Right atrium auricular region (tissue), 2 donors: Measurements from ENCODE around the gene HOXA9. TPM values are rescaled to one million over a fixed set of nuclear protein-coding genes. Genes with fewer than 3 reads are reported as not detected.

Experiments
- DNase-seq: peaks from one replicate; pipeline ENCODE4 v3.0.0-alpha.2; 2019; ENCODE audit warnings: low spot score
- H3K27ac ChIP-seq, 2 donors: fragments of 200-600 bp; sonication (generic); 1 replicate in 1 of 2; 2 replicates in 1 of 2; pipeline ENCODE4 v1.5.1; 2016 to 2019
- H3K27me3 ChIP-seq, 2 donors: fragments of 200-600 bp; sonication (generic); one replicate each; pipeline versions ENCODE4 v1.5.1 to v1.6.0; 2017 to 2019
- H3K36me3 ChIP-seq: fragments of 200-600 bp; sonication (generic); one replicate; pipeline ENCODE4 v1.5.1; 2016
- H3K4me1 ChIP-seq, 2 donors: fragments of 200-600 bp; sonication (generic); one replicate each; pipeline versions ENCODE4 v1.5.1 to v1.6.0; 2017 to 2019
- H3K4me3 ChIP-seq, 2 donors: fragments of 200-600 bp; sonication (generic); 1 replicate in 1 of 2; 2 replicates in 1 of 2; pipeline ENCODE4 v1.5.1; 2017 to 2019; ENCODE audit warnings: mild to moderate bottlenecking in 1 of 2, moderate library complexity in 1 of 2
- H3K9me3 ChIP-seq, 2 donors: fragments of 200-600 bp; sonication (generic); one replicate each; pipeline ENCODE4 v1.5.1; 2019
- total RNA-seq, 2 donors: library from RNA; depleted of rRNA; stranded (reverse); fragments of >200 nt; gene quantifications; one replicate each; pipeline ENCODE4 v1.1.0, GENCODE V29; 2016
- TF ChIP-seq, protein P1 (sequence below), 2 donors: fragments of 200-600 bp; sonication (generic); IDR thresholded peaks; one replicate each; pipeline ENCODE4 v1.5.1; 2019; ENCODE audit warnings: antibody characterized with exemption in 2 of 2

Gene HOXA9
- total RNA-seq, 2 donors from 2014 or later, result not detected

DNA sequence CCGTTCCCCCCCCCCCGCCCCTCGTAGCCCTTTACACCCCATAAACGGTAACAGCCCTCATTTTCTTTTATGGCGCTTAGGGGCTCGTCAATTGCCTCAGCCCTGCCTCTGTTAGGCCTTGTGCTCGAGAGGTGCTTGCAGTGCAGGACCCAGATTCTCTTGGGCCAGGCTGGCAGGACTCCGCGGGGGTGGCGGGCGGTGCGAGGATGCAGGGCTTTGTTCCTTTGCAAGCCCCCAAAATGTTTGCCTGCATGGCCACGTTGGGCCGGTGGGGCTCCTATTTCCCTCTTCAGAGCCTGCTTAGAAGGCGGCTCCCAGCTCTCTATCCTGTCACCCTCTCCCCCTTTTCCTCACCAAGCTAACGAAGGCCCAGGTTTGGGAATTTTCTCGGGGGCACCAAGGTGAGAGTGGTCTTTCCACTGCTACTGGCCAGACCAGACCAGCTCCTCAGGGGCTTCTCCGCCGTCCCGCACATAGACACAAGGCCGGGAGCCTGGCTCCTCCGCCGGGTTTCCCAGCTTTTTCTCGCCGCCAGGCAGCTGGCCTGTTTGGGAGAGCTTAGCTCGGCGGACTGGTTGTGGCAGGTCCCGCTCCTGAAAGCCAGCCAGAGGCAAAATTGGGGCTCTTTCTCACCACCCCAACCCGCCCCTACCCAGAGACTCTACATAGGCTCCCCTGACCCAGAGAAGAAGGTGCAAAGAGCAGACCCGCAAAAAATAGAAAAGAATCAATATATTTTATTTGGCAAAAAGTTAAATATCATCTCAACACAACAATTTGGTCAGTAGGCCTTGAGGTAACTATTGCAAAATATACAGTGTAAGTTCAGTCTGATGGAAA lies 3.4 kb downstream of the HOXA9 start:
- DNase-seq, result no peak
- TF ChIP-seq, protein P1, sequence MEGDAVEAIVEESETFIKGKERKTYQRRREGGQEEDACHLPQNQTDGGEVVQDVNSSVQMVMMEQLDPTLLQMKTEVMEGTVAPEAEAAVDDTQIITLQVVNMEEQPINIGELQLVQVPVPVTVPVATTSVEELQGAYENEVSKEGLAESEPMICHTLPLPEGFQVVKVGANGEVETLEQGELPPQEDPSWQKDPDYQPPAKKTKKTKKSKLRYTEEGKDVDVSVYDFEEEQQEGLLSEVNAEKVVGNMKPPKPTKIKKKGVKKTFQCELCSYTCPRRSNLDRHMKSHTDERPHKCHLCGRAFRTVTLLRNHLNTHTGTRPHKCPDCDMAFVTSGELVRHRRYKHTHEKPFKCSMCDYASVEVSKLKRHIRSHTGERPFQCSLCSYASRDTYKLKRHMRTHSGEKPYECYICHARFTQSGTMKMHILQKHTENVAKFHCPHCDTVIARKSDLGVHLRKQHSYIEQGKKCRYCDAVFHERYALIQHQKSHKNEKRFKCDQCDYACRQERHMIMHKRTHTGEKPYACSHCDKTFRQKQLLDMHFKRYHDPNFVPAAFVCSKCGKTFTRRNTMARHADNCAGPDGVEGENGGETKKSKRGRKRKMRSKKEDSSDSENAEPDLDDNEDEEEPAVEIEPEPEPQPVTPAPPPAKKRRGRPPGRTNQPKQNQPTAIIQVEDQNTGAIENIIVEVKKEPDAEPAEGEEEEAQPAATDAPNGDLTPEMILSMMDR (IDR thresholded peaks at IDR 0.05), result no peak
- Histone ChIP-seq H3K27ac (no peak overlapping the region), H3K27me3 (peaks cover 57 to 82% of the 10 kb centered on the region in 2 donors), H3K4me1 (peaks cover 0 to 51% of the 10 kb centered on the region in 2 donors), H3K9me3 (no peaks in the 10 kb centered on the region), H3K36me3 (no peaks in the 10 kb centered on the region), H3K4me3 (no peak overlapping the region)

GRCh38 chr7:27161214-27161720 lies 4.1 kb downstream of the HOXA9 start:
- Histone ChIP-seq H3K4me3 (peak overlapping the region; percentile 38 to 60), H3K27ac (no peak overlapping the region), H3K27me3 (peaks cover 56 to 82% of the 10 kb centered on the region in 2 donors), H3K4me1 (peaks cover 0 to 50% of the 10 kb centered on the region in 2 donors), H3K9me3 (no peaks in the 10 kb centered on the region), H3K36me3 (no peaks in the 10 kb centered on the region)
- TF ChIP-seq, protein P1 (IDR thresholded peaks at IDR 0.05), result peak; percentile 2 to 24
- no peak for DNase-seq

GRCh38 chr7:27160546-27161213 lies 4.7 kb downstream of the HOXA9 start:
- DNase-seq, result peak; percentile 89
- Histone ChIP-seq H3K27me3 (peaks cover 56 to 82% of the 10 kb centered on the region in 2 donors), H3K9me3 (no peaks in the 10 kb centered on the region), H3K4me3 (peak overlapping the region; percentile 38 to 60), H3K36me3 (no peaks in the 10 kb centered on the region), H3K27ac (no peak overlapping the region), H3K4me1 (peaks cover 0 to 52% of the 10 kb centered on the region in 2 donors)
- TF ChIP-seq, protein P1 (IDR thresholded peaks at IDR 0.05), result peak; percentile 100

- TF ChIP-seq, protein P1 (IDR thresholded peaks at IDR 0.05), result no peak
- peaks cover 0 to 53% of the 10 kb centered on the region in 2 donors for H3K4me1 ChIP-seq
- no peak overlapping the region for H3K27ac ChIP-seq
- peaks cover 56 to 82% of the 10 kb centered on the region in 2 donors for H3K27me3 ChIP-seq
- H3K9me3 ChIP-seq, result no peaks in the 10 kb centered on the region
- no peak for DNase-seq
- H3K4me3 ChIP-seq, result peak overlapping the region; percentile 38 to 60
- no peaks in the 10 kb centered on the region for H3K36me3 ChIP-seq
Observed at GRCh38 chr7:27160145-27160545, 5.2 kb downstream of the HOXA9 start.

GRCh38 chr7:27159266-27160144 lies 5.8 kb downstream of the HOXA9 start:
- peaks cover 0 to 53% of the 10 kb centered on the region in 2 donors for H3K4me1 ChIP-seq

More at GRCh38 chr7:27159266-27160144, 5.8 kb downstream of the HOXA9 start:
- no peaks in the 10 kb centered on the region for H3K36me3 ChIP-seq
- TF ChIP-seq, protein P1 (IDR thresholded peaks at IDR 0.05), result no peak
- no peaks in the 10 kb centered on the region for H3K9me3 ChIP-seq
- DNase-seq, result no peak
- peaks cover 53 to 82% of the 10 kb centered on the region in 2 donors for H3K27me3 ChIP-seq
- H3K27ac ChIP-seq, result no peak overlapping the region
- H3K4me3 ChIP-seq, result no peak overlapping the region
